K562 (cell line): ENCODE data around the gene ARHGEF17. TPM values are rescaled to one million over a fixed set of nuclear protein-coding genes. Genes with fewer than 3 reads are reported as not detected.

Experiments used
- ATAC-seq: fragments of 200-7000 bp; cut with Tn5 transposase; 3 replicates; pipeline ENCODE4 v1.9.1; 2020; ENCODE audit warnings: moderate library complexity
- BruUV-seq: library from RNA; stranded (reverse); fragments of 400-500 nt; replicated peaks from 2 replicates; lab custom pipeline; 2021; lab: Mats Ljungman, UMichigan
- CTCF ChIA-PET: fragments of 300-600 bp; formaldehyde crosslinking; extraction: SDS; loops from one replicate; lab custom pipeline; 2021; ENCODE audit warnings: low intra/inter-chr PET ratio; lab: Yijun Ruan, JAX
- POLR2A ChIA-PET: fragments of 300-600, 350-650 bp; sonication (Branson Sonifier 250); formaldehyde crosslinking; extraction: SDS; loops from one replicate; lab custom pipeline; 2021; ENCODE audit warnings: antibody characterized with exemption, inconsistent platforms; lab: Yijun Ruan, JAX
- DNase-seq, 4 experiments: peaks; one replicate each; pipeline versions ENCODE4 v3.0.0 to v3.0.0-alpha.2; 2011 to 2018; ENCODE audit warnings: low spot score in 3 of 4, mixed read lengths in 3 of 4; ENCODE audit errors: extremely low read depth in 1 of 4
- FAIRE-seq: peaks from 2 replicates; lab custom pipeline; 2011; peaks lifted over from hg19 to GRCh38; lab: Jason Lieb, UNC
- H2AFZ ChIP-seq: 2 replicates; pipeline ENCODE4 v1.6.0; 2011; ENCODE audit warnings: low read depth, low read length, control low read depth, inconsistent platforms
- H3K27ac ChIP-seq: fragments of 200-600 bp; 3 replicates; pipeline ENCODE4 v1.8.0; 2011; ENCODE audit warnings: low read depth, mild to moderate bottlenecking, control low read depth, inconsistent platforms, low read length, moderate library complexity, mixed read lengths; ENCODE audit errors: extremely low read depth
- H3K27me3 ChIP-seq, 2 experiments: fragments of 300-600 bp in 1 of 2; 2 replicates in 1 of 2; 3 replicates in 1 of 2; pipeline versions ENCODE4 v1.6.0 to v1.8.0; 2011; ENCODE audit warnings: inconsistent platforms in 2 of 2, low read length in 2 of 2, mild to moderate bottlenecking in 1 of 2, mixed read lengths in 1 of 2, moderate library complexity in 1 of 2; ENCODE audit not compliant: control insufficient read depth in 2 of 2, insufficient read depth in 2 of 2
- H3K36me3 ChIP-seq: fragments of 300-600 bp; 3 replicates; pipeline ENCODE4 v1.8.0; 2011; ENCODE audit warnings: mild to moderate bottlenecking, low read length, inconsistent platforms; ENCODE audit not compliant: control insufficient read depth, insufficient read depth
- H3K4me1 ChIP-seq, 2 experiments: fragments of 200-600 bp in 1 of 2; replicated peaks in 1 of 2; 2 replicates in 1 of 2; 3 replicates in 1 of 2; pipeline versions ENCODE4 v1.5.1 to v1.8.0; 2011; ENCODE audit warnings: inconsistent platforms in 2 of 2, low read length in 2 of 2, mild to moderate bottlenecking in 1 of 2, mixed read lengths in 1 of 2, moderate library complexity in 1 of 2; ENCODE audit not compliant: control insufficient read depth in 2 of 2, insufficient read depth in 2 of 2
- H3K4me2 ChIP-seq: 2 replicates; pipeline ENCODE4 v1.6.1; 2011; ENCODE audit warnings: low read length, control low read depth, inconsistent platforms, mixed read lengths; ENCODE audit not compliant: insufficient read depth
- H3K4me3 ChIP-seq: fragments of 200-600 bp; sonication (generic), shearing (Covaris generic); 2 replicates; pipeline ENCODE4 v1.5.1; 2016; ENCODE audit warnings: control low read depth, inconsistent platforms
- H3K79me2 ChIP-seq: fragments of 200-600 bp; 3 replicates; pipeline ENCODE4 v1.8.0; 2011; ENCODE audit warnings: low read length, inconsistent platforms; ENCODE audit not compliant: control insufficient read depth, insufficient read depth
- H3K9ac ChIP-seq, 2 experiments: 2 replicates each; pipeline versions ENCODE4 v1.6.0 to v1.6.1; 2011; ENCODE audit warnings: low read depth in 2 of 2, low read length in 2 of 2, control low read depth in 1 of 2, inconsistent platforms in 1 of 2, mild to moderate bottlenecking in 1 of 2, mixed read lengths in 1 of 2; ENCODE audit not compliant: insufficient read depth in 1 of 2
- H3K9me1 ChIP-seq: one replicate; pipeline ENCODE4 v1.6.0; 2011; ENCODE audit warnings: inconsistent platforms, mild to moderate bottlenecking, low read length, moderate library complexity; ENCODE audit not compliant: control insufficient read depth, insufficient read depth
- H3K9me3 ChIP-seq: replicated peaks from 2 replicates; pipeline ENCODE4 v1.5.1; 2011; ENCODE audit warnings: low read depth, low read length, inconsistent platforms; ENCODE audit not compliant: control insufficient read depth, insufficient read depth
- H4K20me1 ChIP-seq: replicated peaks from 2 replicates; pipeline ENCODE4 v1.6.1; 2011; ENCODE audit warnings: low read length, inconsistent platforms, mixed read lengths; ENCODE audit not compliant: control insufficient read depth, insufficient read depth
- ASH1L ChIP-seq: fragments of 450-650 bp; IDR thresholded peaks from 2 replicates; pipeline ENCODE4 v1.6.1; 2018; ENCODE audit warnings: borderline replicate concordance, mild to moderate bottlenecking, low read depth; ENCODE audit not compliant: partially characterized antibody
- CREB3 ChIP-seq: fragments of 450-650 bp; conservative IDR thresholded peaks from 2 replicates; pipeline ENCODE4 v1.6.1; 2016; ENCODE audit warnings: missing genetic modification characterization, low read depth, mild to moderate bottlenecking, missing compliant biosample characterization, moderate library complexity
- FOXA3 ChIP-seq, 2 experiments: fragments of 450-650 bp in 1 of 2; sonication (generic) in 1 of 2; formaldehyde crosslinking; IDR thresholded peaks in 1 of 2; conservative IDR thresholded peaks in 1 of 2; 2 replicates each; pipeline versions ENCODE4 v1.4.0 to v1.8.0; 2020 to 2022; ENCODE audit warnings: mild to moderate bottlenecking in 2 of 2, missing genetic modification reagents in 1 of 2
- HES1 ChIP-seq: fragments of 450-650 bp; IDR thresholded peaks from 2 replicates; pipeline ENCODE4 v1.6.1; 2016; ENCODE audit warnings: low read depth, mild to moderate bottlenecking, moderate library complexity
- ILK ChIP-seq: fragments of 450-650 bp; IDR thresholded peaks from 2 replicates; pipeline ENCODE4 v1.6.1; 2016; ENCODE audit warnings: missing genetic modification characterization, low read depth, mild to moderate bottlenecking, missing compliant biosample characterization, moderate library complexity, borderline replicate concordance
- L3MBTL2 ChIP-seq: fragments of 450-650 bp; IDR thresholded peaks from 2 replicates; pipeline ENCODE4 v1.6.1; 2016; ENCODE audit warnings: mild to moderate bottlenecking, moderate library complexity
- MAX ChIP-seq: sonication (generic); formaldehyde crosslinking; IDR thresholded peaks from 2 replicates; pipeline ENCODE4 v1.9.0; 2022; ENCODE audit warnings: mild to moderate bottlenecking, missing genetic modification reagents
- PCBP1 ChIP-seq: fragments of 200-400 bp; formaldehyde crosslinking; IDR thresholded peaks from 2 replicates; pipeline ENCODE4 v1.6.1; 2018; ENCODE audit warnings: mild to moderate bottlenecking, low read depth, low read length; ENCODE audit not compliant: poor library complexity, severe bottlenecking
- PRDM10 ChIP-seq: fragments of 450-650 bp; IDR thresholded peaks from 2 replicates; pipeline ENCODE4 v1.6.1; 2018; ENCODE audit not compliant: partially characterized antibody
- RBM39 ChIP-seq: fragments of 200-400 bp; formaldehyde crosslinking; optimal IDR thresholded peaks from 2 replicates; pipeline ENCODE3; 2018; ENCODE audit warnings: low read depth, low read length
- TSHZ1 ChIP-seq: fragments of 250-450 bp; sonication (Bioruptor Pico); IDR thresholded peaks from 2 replicates; pipeline ENCODE4 v1.4.0; 2020; ENCODE audit warnings: mild to moderate bottlenecking, moderate library complexity
- ZFP1 ChIP-seq: fragments of 450-650 bp; formaldehyde crosslinking; IDR thresholded peaks from 2 replicates; pipeline ENCODE4 v1.4.0; 2020; ENCODE audit warnings: mild to moderate bottlenecking, mixed read lengths
- WGBS: fragments of 100-300 bp; shearing (Covaris generic); methylation state at CpG from one replicate; pipeline ENCODE4 v1.1.6; 2016; ENCODE audit warnings: low coverage, mixed read lengths; ENCODE audit not compliant: insufficient coverage; ENCODE audit errors: missing lambda C conversion rate; 5-methylcytosine and 5-hydroxymethylcytosine counted together
- in situ Hi-C: fragments of 300-500 bp; cut with MboI; formaldehyde crosslinking; loops from 4 replicates; pipeline ENCODE4 v1.15.0; 2018; ENCODE audit warnings: inconsistent platforms, mixed read lengths
- intact Hi-C: fragments of 100-400 bp; cut with micrococcal nuclease; formaldehyde crosslinking; loops from 2 replicates; pipeline ENCODE4 v1.14.2; 2022
- polyA plus RNA-seq, 8 experiments: library from polyadenylated mRNA; depleted of rRNA in 4 of 8; stranded (reverse) in 5 of 8; unstranded in 3 of 8; fragments of >200 nt; fragmentation: Nextera tagmentation in 2 of 8; fragmentation: Illumina TruSeq in 1 of 8; extraction: Ambion mirVana in 2 of 8; extraction: Trizol in 1 of 8; gene quantifications; 2 replicates each; pipeline versions ENCODE4 v1.2.1 to v1.2.3, GENCODE V29; 2011 to 2014; ENCODE audit warnings: inconsistent platforms in 1 of 8, missing spikeins in 1 of 8
- total RNA-seq, 7 experiments: library from RNA; depleted of rRNA in 6 of 7; stranded (reverse); fragments of >200 nt in 6 of 7; fragmentation: Illumina TruSeq in 2 of 7; extraction: Trizol in 2 of 7; gene quantifications; 2 replicates each; pipeline versions ENCODE4 v1.2.1 to v1.2.3, GENCODE V29; 2011 to 2021; ENCODE audit warnings: low replicate concordance in 1 of 7

The ARHGEF17 gene
- total and polyA plus RNA-seq, 9 of the 15 experiments (the other 6 are each of a cell fraction or from before 2014, with no cell fraction given) = 0.04 to 0.68 (median 0.10) TPM; not detected in 2

GRCh38 chr11:73311394-73311869, 3.4 kb downstream of the ARHGEF17 start:
- Histone ChIP-seq H3K4me3 (no peak overlapping the region), H3K4me1 (peaks cover 3 to 22% of the 10 kb centered on the region in 2 experiments; a peak in 4 of 5 replicates), H4K20me1 (peaks cover 6% of the 10 kb centered on the region; the same call in 1 of the 2 replicates), H3K27me3 (peaks cover 6 to 36% of the 10 kb centered on the region in 2 experiments; a peak in 3 of 5 replicates), H3K9ac (no peak overlapping the region), H3K36me3 (no peaks in the 10 kb centered on the region), H3K9me3 (no peaks in the 10 kb centered on the region), H3K4me2 (no peak overlapping the region), H3K79me2 (no peaks in the 10 kb centered on the region), H3K9me1 (no peaks in the 10 kb centered on the region), H3K27ac (no peak overlapping the region), H2AFZ (no peak overlapping the region)
- POLR2A ChIA-PET = interaction anchor here (0.6 to 1.0 kb wide), 2 partner anchors 13 to 138 kb away, joined by 3 to 4 read pairs; no protein-coding TSS in a partner anchor
- in situ Hi-C loops = no loop called here
- CTCF ChIA-PET = no interaction called here
- FAIRE-seq (no peak), DNase-seq (no peak), ATAC-seq (no peak)
- intact Hi-C loops = no loop called here
- no TSS peak for BruUV-seq
- WGBS = 22% methylated on average over 8 of the region's 18 CpGs
- TF ChIP-seq MAX (CRISPR knock-in tag) = no peak
- TF ChIP-seq PRDM10 = no peak
- TF ChIP-seq TSHZ1 (CRISPR knock-in tag) = no peak
- no peak for TF ChIP-seq HES1
- no peak for TF ChIP-seq ASH1L
- TF ChIP-seq RBM39 = no peak
- TF ChIP-seq ILK (tag) = no peak
- no peak for TF ChIP-seq ZFP1 (CRISPR knock-in tag)
- no peak for TF ChIP-seq L3MBTL2
- no peak for TF ChIP-seq FOXA3 (CRISPR knock-in tag; conservative IDR thresholded peaks at IDR 0.05 in 1 of 2, IDR thresholded peaks at IDR 0.05 in 1 of 2)
- TF ChIP-seq CREB3 (tag) = no peak
- TF ChIP-seq PCBP1 = no peak
